H9 (cell line): Measurements from ENCODE around the gene MRTFB. TPM values are rescaled to one million over a fixed set of nuclear protein-coding genes. Genes with fewer than 3 reads are reported as not detected.

ENCODE experiments used
- DNase-seq: peaks from one replicate; pipeline ENCODE4 v3.0.0-alpha.2; 2017
- H2AFZ ChIP-seq: one replicate; pipeline ENCODE4 v1.6.1; 2013; ENCODE audit warnings: mild to moderate bottlenecking, low read length, control low read depth, moderate library complexity
- H2AK5ac ChIP-seq: 2 replicates; pipeline ENCODE4 v1.6.1; 2013; ENCODE audit warnings: low read length, control low read depth, mixed read lengths; ENCODE audit not compliant: insufficient read length
- H2BK120ac ChIP-seq: one replicate; pipeline ENCODE4 v1.6.1; 2013; ENCODE audit warnings: low read depth, mild to moderate bottlenecking, low read length, control low read depth, inconsistent platforms; ENCODE audit not compliant: poor library complexity, severe bottlenecking
- H2BK12ac ChIP-seq: 2 replicates; pipeline ENCODE4 v1.6.1; 2013; ENCODE audit warnings: low read length, control low read depth, mixed read lengths, low read depth; ENCODE audit not compliant: insufficient read length
- H2BK15ac ChIP-seq: 2 replicates; pipeline ENCODE4 v1.6.1; 2013; ENCODE audit warnings: low read depth, low read length, control low read depth
- H2BK20ac ChIP-seq: one replicate; pipeline ENCODE4 v1.6.1; 2013; ENCODE audit warnings: low read depth, mild to moderate bottlenecking, low read length, control low read depth, inconsistent platforms; ENCODE audit not compliant: poor library complexity, severe bottlenecking
- H2BK5ac ChIP-seq: 2 replicates; pipeline ENCODE4 v1.6.1; 2013; ENCODE audit warnings: low read length, control low read depth, mixed read lengths; ENCODE audit not compliant: insufficient read length
- H3K14ac ChIP-seq: 2 replicates; pipeline ENCODE4 v1.6.1; 2013; ENCODE audit warnings: low read length, control low read depth; ENCODE audit not compliant: insufficient read depth
- H3K18ac ChIP-seq: 2 replicates; pipeline ENCODE4 v1.6.1; 2013; ENCODE audit warnings: low read depth, mild to moderate bottlenecking, mixed read lengths, low read length, control low read depth; ENCODE audit not compliant: insufficient read length
- H3K23ac ChIP-seq: 2 replicates; pipeline ENCODE4 v1.6.1; 2013; ENCODE audit warnings: low read length, control low read depth, mixed read lengths, low read depth; ENCODE audit not compliant: insufficient read length
- H3K23me2 ChIP-seq: 2 replicates; pipeline ENCODE4 v1.6.1; 2013; ENCODE audit warnings: low read depth, mild to moderate bottlenecking, mixed read lengths, low read length, control low read depth; ENCODE audit not compliant: insufficient read length, poor library complexity, severe bottlenecking
- H3K27ac ChIP-seq: 2 replicates; pipeline ENCODE4 v1.5.1; 2013; ENCODE audit warnings: low read length, control low read depth, mixed read lengths, low read depth; ENCODE audit not compliant: insufficient read length
- H3K27me3 ChIP-seq: 2 replicates; pipeline ENCODE4 v1.6.1; 2013; ENCODE audit warnings: low read length, control low read depth, inconsistent platforms; ENCODE audit not compliant: insufficient read depth
- H3K4ac ChIP-seq: 2 replicates; pipeline ENCODE4 v1.6.1; 2013; ENCODE audit warnings: low read depth, mild to moderate bottlenecking, control low read depth, inconsistent platforms, low read length, moderate library complexity
- H3K4me1 ChIP-seq: 2 replicates; pipeline ENCODE4 v1.6.1; 2013; ENCODE audit warnings: low read length, control low read depth, inconsistent platforms; ENCODE audit not compliant: insufficient read depth
- H3K4me2 ChIP-seq: 2 replicates; pipeline ENCODE4 v1.6.1; 2013; ENCODE audit warnings: low read length, control low read depth, mixed read lengths; ENCODE audit not compliant: insufficient read length, insufficient read depth
- H3K56ac ChIP-seq: 2 replicates; pipeline ENCODE4 v1.6.1; 2013; ENCODE audit warnings: low read depth, mild to moderate bottlenecking, mixed read lengths, low read length, control low read depth; ENCODE audit not compliant: insufficient read length
- H3K79me1 ChIP-seq: 2 replicates; pipeline ENCODE4 v1.6.1; 2013; ENCODE audit warnings: low read depth, mild to moderate bottlenecking, moderate library complexity, low read length, control low read depth, inconsistent platforms; ENCODE audit not compliant: insufficient read depth, poor library complexity, severe bottlenecking
- H3K79me2 ChIP-seq: 2 replicates; pipeline ENCODE4 v1.6.1; 2013; ENCODE audit warnings: low read length, control low read depth, inconsistent platforms; ENCODE audit not compliant: insufficient read depth
- H3K9ac ChIP-seq: 2 replicates; pipeline ENCODE4 v1.6.1; 2013; ENCODE audit warnings: low read length, control low read depth, mixed read lengths; ENCODE audit not compliant: insufficient read length; ENCODE audit errors: extremely low read depth
- H3K9me3 ChIP-seq: one replicate; pipeline ENCODE4 v1.6.1; 2013; ENCODE audit warnings: low read depth, low read length, inconsistent platforms; ENCODE audit not compliant: control insufficient read depth
- H3T11ph ChIP-seq: one replicate; pipeline ENCODE4 v1.6.1; 2013; ENCODE audit warnings: mild to moderate bottlenecking, low read length, control low read depth, inconsistent platforms
- H4K20me1 ChIP-seq: one replicate; pipeline ENCODE4 v1.6.1; 2013; ENCODE audit not compliant: control insufficient read depth, insufficient read length, insufficient read depth
- H4K5ac ChIP-seq: 2 replicates; pipeline ENCODE4 v1.6.1; 2013; ENCODE audit warnings: low read depth, mild to moderate bottlenecking, mixed read lengths, low read length, control low read depth; ENCODE audit not compliant: insufficient read length
- H4K8ac ChIP-seq: replicated peaks from 2 replicates; pipeline ENCODE4 v1.6.1; 2013; ENCODE audit warnings: low read length, control low read depth, mixed read lengths, low read depth; ENCODE audit not compliant: insufficient read length
- H4K91ac ChIP-seq: 2 replicates; pipeline ENCODE4 v1.6.1; 2013; ENCODE audit warnings: low read depth, mild to moderate bottlenecking, moderate library complexity, mixed read lengths, low read length, control low read depth; ENCODE audit not compliant: insufficient read length
- H3K27ac Mint-ChIP-seq, 3 experiments: 2 replicates in 2 of 3; 3 replicates in 1 of 3; pipeline ENCODE4 v1.8.0; 2020 to 2021; ENCODE audit warnings: mixed read lengths in 3 of 3, mild to moderate bottlenecking in 1 of 3, moderate library complexity in 1 of 3
- H3K27me3 Mint-ChIP-seq: 2 replicates; pipeline ENCODE4 v1.8.0; 2021; ENCODE audit warnings: low read depth, mild to moderate bottlenecking, moderate library complexity, mixed read lengths
- H3K36me3 Mint-ChIP-seq, 3 experiments: 2 replicates in 2 of 3; 3 replicates in 1 of 3; pipeline ENCODE4 v1.8.0; 2020 to 2021; ENCODE audit warnings: low read depth in 3 of 3, mixed read lengths in 3 of 3; ENCODE audit not compliant: insufficient read depth in 1 of 3
- H3K4me1 Mint-ChIP-seq, 2 experiments: 2 replicates each; pipeline ENCODE4 v1.8.0; 2020; ENCODE audit warnings: mixed read lengths in 2 of 2
- H3K4me3 Mint-ChIP-seq, 2 experiments: 2 replicates in 1 of 2; 3 replicates in 1 of 2; pipeline ENCODE4 v1.8.0; 2020 to 2021; ENCODE audit warnings: mild to moderate bottlenecking in 2 of 2, mixed read lengths in 2 of 2, moderate library complexity in 1 of 2
- H3K9me3 Mint-ChIP-seq, 2 experiments: 2 replicates in 1 of 2; 3 replicates in 1 of 2; pipeline ENCODE4 v1.8.0; 2020; ENCODE audit warnings: mild to moderate bottlenecking in 2 of 2, mixed read lengths in 2 of 2, moderate library complexity in 1 of 2
- WGBS: extraction: QIAGEN DNeasy Blood & Tissue Kit; methylation state at CpG from one replicate; pipeline ENCODE4 v1.1.7; 2013; ENCODE audit warnings: missing lambda C conversion rate, low lambda C conversion rate, mixed read lengths; ENCODE audit not compliant: insufficient read length; ENCODE audit errors: extremely low coverage; 5-methylcytosine and 5-hydroxymethylcytosine counted together
- total RNA-seq: library from RNA; stranded (reverse); gene quantifications from 2 replicates; pipeline ENCODE4 v1.2.1, GENCODE V29; 2021
- TF ChIP-seq, protein P1 (sequence below): fragments of 200-600 bp; sonication (generic); conservative IDR thresholded peaks from 3 replicates; pipeline ENCODE4 v1.8.0; 2021; ENCODE audit warnings: antibody characterized with exemption, mild to moderate bottlenecking

The MRTFB gene
- total RNA-seq, 1 experiment from 2014 or later = 29.9 TPM

DNA sequence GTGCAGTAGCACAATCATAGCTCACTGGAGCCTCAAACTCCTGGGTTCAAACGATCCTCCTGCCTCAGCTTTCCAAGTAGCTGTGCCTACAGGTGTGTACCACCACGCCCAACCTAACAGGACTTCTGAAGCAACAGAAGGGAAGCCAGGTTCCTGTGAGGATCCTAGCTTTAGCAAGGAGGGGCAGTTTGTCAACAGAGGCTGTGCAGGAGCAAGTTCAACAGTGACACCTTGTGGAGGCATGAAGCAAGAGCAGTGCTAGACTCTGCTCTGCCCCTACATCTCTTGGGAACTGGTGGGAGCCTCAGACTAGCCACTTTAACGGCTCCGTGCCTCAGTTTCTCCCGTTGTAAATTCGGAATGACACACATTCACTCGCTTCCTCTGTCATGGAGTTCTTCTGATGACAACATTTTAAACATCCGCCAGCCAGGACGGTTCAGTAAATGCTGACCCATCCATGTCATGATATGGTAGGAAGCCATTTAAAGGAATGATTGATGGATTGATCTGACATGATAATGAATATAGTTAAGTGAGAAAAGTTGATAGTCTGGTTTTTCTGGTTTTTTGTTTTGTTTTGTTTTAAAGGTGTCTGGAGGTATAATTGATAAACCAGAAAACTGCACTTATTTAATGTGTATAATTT, 218.7 kb downstream of the MRTFB start:
- H3K14ac ChIP-seq = no peak overlapping the region
- no peak overlapping the region for H3K18ac ChIP-seq
- Mint-ChIP-seq H3K27ac (no peak overlapping the region), H3K4me1 (peaks cover 3 to 9% of the 10 kb centered on the region in 2 experiments), H3K4me3 (no peak overlapping the region), H3K9me3 (peaks cover 4 to 6% of the 10 kb centered on the region in 2 experiments), H3K27me3 (peaks cover 9% of the 10 kb centered on the region), H3K36me3 (peaks cover 0 to 5% (median 2%) of the 10 kb centered on the region in 3 experiments; a peak in 5 of 7 replicates)
- no peaks in the 10 kb centered on the region for H3K79me1 ChIP-seq
- H3K23me2 ChIP-seq = peaks cover 13% of the 10 kb centered on the region
- no peaks in the 10 kb centered on the region for H3K4me1 ChIP-seq
- H2AFZ ChIP-seq = no peak overlapping the region
- no peak overlapping the region for H2BK15ac ChIP-seq
- H4K91ac ChIP-seq = no peak overlapping the region
- no CpG with 5 or more reads among the region's 9 CpGs for WGBS
- H4K8ac ChIP-seq = no peak overlapping the region
- no peak overlapping the region for H2BK20ac ChIP-seq
- H2BK12ac ChIP-seq = no peak overlapping the region
- H4K20me1 ChIP-seq = no peaks in the 10 kb centered on the region
- no peak overlapping the region for H3K4me2 ChIP-seq
- H3K9ac ChIP-seq = no peak overlapping the region
- H3K4ac ChIP-seq = no peak overlapping the region
- no peaks in the 10 kb centered on the region for H3K9me3 ChIP-seq
- no peak overlapping the region for H2BK5ac ChIP-seq
- H3K56ac ChIP-seq = no peak overlapping the region
- H2BK120ac ChIP-seq = no peak overlapping the region
- no peaks in the 10 kb centered on the region for H3K79me2 ChIP-seq
- no peak overlapping the region for H4K5ac ChIP-seq
- no peak overlapping the region for H3T11ph ChIP-seq
- no peak overlapping the region for H3K23ac ChIP-seq
- no peak overlapping the region for H2AK5ac ChIP-seq
- H3K27me3 ChIP-seq = no peaks in the 10 kb centered on the region
- peak; percentile 76 for DNase-seq
- TF ChIP-seq, protein P1, sequence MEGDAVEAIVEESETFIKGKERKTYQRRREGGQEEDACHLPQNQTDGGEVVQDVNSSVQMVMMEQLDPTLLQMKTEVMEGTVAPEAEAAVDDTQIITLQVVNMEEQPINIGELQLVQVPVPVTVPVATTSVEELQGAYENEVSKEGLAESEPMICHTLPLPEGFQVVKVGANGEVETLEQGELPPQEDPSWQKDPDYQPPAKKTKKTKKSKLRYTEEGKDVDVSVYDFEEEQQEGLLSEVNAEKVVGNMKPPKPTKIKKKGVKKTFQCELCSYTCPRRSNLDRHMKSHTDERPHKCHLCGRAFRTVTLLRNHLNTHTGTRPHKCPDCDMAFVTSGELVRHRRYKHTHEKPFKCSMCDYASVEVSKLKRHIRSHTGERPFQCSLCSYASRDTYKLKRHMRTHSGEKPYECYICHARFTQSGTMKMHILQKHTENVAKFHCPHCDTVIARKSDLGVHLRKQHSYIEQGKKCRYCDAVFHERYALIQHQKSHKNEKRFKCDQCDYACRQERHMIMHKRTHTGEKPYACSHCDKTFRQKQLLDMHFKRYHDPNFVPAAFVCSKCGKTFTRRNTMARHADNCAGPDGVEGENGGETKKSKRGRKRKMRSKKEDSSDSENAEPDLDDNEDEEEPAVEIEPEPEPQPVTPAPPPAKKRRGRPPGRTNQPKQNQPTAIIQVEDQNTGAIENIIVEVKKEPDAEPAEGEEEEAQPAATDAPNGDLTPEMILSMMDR = peak; percentile 91
- no peak overlapping the region for H3K27ac ChIP-seq
